HAP-1 (cell line): ENCODE results near the gene THSD7A.

Experiments used
- DNase-seq, 2 experiments: peaks; one replicate each; pipeline ENCODE4 v3.0.0-alpha.2; 2016 to 2020; ENCODE audit warnings: low spot score in 2 of 2
- H3K27me3 ChIP-seq: fragments of 250-450 bp; sonication (Bioruptor Pico); 2 replicates; pipeline ENCODE4 v1.5.1; 2020; ENCODE audit warnings: low read depth, mild to moderate bottlenecking, moderate library complexity
- H3K36me3 ChIP-seq: fragments of 250-450 bp; sonication (Bioruptor Pico); replicated peaks from 2 replicates; pipeline ENCODE4 v1.5.1; 2020; ENCODE audit warnings: mild to moderate bottlenecking
- H3K4me1 ChIP-seq: fragments of 250-450 bp; sonication (Bioruptor Pico); 2 replicates; pipeline ENCODE4 v1.5.1; 2020; ENCODE audit warnings: mild to moderate bottlenecking
- H3K4me3 ChIP-seq: fragments of 250-450 bp; sonication (Bioruptor Pico); 2 replicates; pipeline ENCODE4 v1.5.1; 2020; ENCODE audit warnings: mild to moderate bottlenecking, moderate library complexity
- H3K9me3 ChIP-seq: fragments of 250-450 bp; sonication (Bioruptor Pico); 2 replicates; pipeline ENCODE4 v1.5.1; 2020; ENCODE audit warnings: mild to moderate bottlenecking, moderate library complexity
- in situ Hi-C: fragments of 300-500 bp; cut with MboI; formaldehyde crosslinking; loops from 3 replicates; pipeline ENCODE4 v1.14.3; 2020; ENCODE audit warnings: low sequenced_read_pairs, inconsistent platforms, mixed read lengths

The THSD7A gene

GRCh38 chr7:11436773-11437524 lies 395.0 kb downstream of the THSD7A start:
- H3K4me1 ChIP-seq = no peaks in the 10 kb centered on the region; the same call in 1 of the 2 replicates
- H3K4me3 ChIP-seq = no peak overlapping the region
- H3K9me3 ChIP-seq = no peaks in the 10 kb centered on the region
- no peaks in the 10 kb centered on the region for H3K36me3 ChIP-seq
- no peak for DNase-seq
- in situ Hi-C loops = loop anchor here (25.0 kb wide), 1 partner anchor 400 kb away; the partner anchor contains the start of gene THSD7A
- H3K27me3 ChIP-seq = no peaks in the 10 kb centered on the region

DNA sequence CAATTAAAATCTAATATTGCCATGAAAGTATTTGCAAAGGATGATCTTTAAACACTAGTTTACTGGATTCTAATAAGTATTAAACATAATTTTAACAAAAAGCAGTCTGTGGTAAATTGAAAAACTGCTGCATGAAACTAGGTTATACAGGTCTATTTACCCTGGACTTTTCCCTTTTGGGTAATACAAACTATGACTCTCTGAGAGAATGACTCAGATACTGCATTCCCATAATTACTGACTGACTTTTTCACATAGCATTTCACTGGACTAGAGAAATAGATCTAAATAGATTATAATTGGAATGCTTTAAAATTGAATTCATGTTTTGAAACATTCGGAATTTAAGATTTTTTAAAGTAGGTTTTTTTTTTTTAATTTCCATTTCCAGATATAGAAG lies 395.7 kb downstream of the THSD7A start:
- H3K36me3 ChIP-seq = no peaks in the 10 kb centered on the region
- H3K9me3 ChIP-seq = no peaks in the 10 kb centered on the region
- H3K4me3 ChIP-seq = no peak overlapping the region
- H3K4me1 ChIP-seq = no peaks in the 10 kb centered on the region; the same call in 1 of the 2 replicates
- H3K27me3 ChIP-seq = no peaks in the 10 kb centered on the region
- in situ Hi-C loops = loop anchor here (25.0 kb wide), 1 partner anchor 401 kb away; the partner anchor contains the start of gene THSD7A
- DNase-seq = no peak

DNA sequence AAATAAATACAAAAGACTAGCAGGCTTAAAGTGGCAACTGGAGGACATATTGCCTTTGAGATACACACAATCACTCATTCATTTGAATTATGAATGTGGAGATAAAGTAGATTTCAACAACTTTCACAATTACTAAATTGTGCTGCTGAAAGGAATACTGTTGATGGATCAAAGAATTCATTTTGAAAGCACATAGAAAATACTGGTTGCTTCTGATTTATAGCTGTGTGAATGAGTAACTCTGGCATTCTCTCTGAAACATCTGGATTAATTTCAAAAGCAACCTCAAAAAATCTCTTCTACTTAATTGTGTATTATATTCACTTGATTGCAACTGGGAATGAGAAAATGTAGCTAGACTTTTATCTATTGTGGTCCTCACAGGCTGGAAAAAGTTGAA lies 397.6 kb downstream of the THSD7A start:
- H3K4me3 ChIP-seq = no peak overlapping the region
- H3K27me3 ChIP-seq = no peaks in the 10 kb centered on the region
- no peak for DNase-seq
- no peaks in the 10 kb centered on the region for H3K9me3 ChIP-seq
- H3K4me1 ChIP-seq = no peaks in the 10 kb centered on the region
- in situ Hi-C loops = loop anchor here (25.0 kb wide), 1 partner anchor 403 kb away; the partner anchor contains the start of gene THSD7A
- no peaks in the 10 kb centered on the region for H3K36me3 ChIP-seq

DNA sequence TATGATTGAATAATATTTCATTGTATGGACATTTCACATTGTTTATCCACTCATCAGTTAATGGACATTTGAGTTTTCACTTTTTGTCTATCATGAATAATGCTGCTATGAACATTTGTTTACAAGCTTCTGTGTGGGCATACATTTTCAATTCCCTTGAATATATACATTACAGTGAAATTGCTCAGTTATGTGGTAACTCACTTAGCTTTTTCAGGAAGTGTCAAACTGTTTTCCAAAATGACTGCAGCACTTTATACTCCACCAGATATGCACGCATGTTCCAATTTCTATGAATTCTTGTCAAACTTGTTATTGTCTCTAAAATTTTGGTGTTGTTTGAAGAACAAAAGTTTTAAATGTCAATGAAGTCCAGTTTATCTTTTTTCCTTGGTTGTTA lies 401.2 kb downstream of the THSD7A start:
- in situ Hi-C loops = loop anchor here (25.0 kb wide), 1 partner anchor 406 kb away; the partner anchor contains the start of gene THSD7A
- Histone ChIP-seq H3K27me3 (no peaks in the 10 kb centered on the region), H3K4me1 (no peaks in the 10 kb centered on the region), H3K4me3 (no peak overlapping the region), H3K36me3 (no peaks in the 10 kb centered on the region), H3K9me3 (no peaks in the 10 kb centered on the region)
- DNase-seq = no peak

DNA sequence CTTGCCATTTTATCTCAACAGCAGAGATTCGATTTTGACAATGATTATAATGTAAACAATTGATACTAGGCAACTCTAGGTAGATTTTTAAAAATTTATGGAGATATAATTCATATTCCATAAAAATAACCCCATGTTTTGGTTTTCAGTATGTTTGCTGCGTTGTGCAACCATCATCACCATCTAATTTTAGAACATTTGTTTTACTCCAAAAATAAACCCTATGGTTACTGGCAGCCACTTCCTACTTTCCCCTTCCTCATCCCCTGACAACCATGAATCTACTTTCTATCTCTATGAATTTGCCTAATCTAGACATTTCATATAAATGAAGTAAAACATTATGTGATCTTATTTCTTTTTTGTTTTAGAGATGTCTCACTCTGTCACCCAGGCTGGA lies 401.9 kb downstream of the THSD7A start:
- H3K9me3 ChIP-seq = no peaks in the 10 kb centered on the region
- in situ Hi-C loops = loop anchor here (25.0 kb wide), 1 partner anchor 407 kb away; the partner anchor contains the start of gene THSD7A
- DNase-seq = no peak
- no peak overlapping the region for H3K4me3 ChIP-seq
- H3K36me3 ChIP-seq = no peaks in the 10 kb centered on the region
- H3K4me1 ChIP-seq = no peaks in the 10 kb centered on the region
- H3K27me3 ChIP-seq = no peaks in the 10 kb centered on the region

DNA sequence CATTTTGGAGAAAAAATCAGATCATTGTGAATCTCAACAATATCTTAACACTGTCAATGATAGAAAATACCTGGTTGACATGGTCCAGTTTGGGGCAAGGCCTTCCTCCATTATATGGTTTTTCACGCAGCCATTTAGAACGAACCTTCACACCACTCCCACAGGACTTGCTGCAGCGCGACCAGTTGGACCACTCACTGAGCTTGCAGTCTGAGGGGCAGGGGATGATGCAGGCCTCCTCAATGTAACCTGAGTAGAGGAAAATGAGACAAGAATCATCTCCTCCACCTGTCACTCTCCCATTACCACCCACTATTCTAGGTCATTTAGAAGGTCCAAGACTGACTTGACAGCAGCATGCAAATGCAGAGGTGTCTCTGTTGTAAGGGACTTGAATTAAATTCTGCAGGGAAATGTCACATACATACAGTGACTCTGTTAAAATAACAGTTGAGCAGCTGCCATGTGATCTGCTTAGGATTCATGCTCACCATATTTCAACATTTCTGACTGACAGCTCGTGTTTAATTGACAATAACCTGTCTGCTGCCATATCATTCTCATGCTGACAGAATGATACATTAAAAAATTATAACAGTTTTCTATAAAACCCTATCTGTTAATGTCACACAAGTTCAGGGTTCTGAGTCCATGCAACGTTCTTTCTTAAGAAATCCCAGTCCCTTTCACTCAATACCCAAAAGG lies 403.0 kb downstream of the THSD7A start:
- Histone ChIP-seq H3K27me3 (no peaks in the 10 kb centered on the region), H3K9me3 (no peaks in the 10 kb centered on the region), H3K36me3 (no peaks in the 10 kb centered on the region), H3K4me1 (no peaks in the 10 kb centered on the region), H3K4me3 (no peak overlapping the region)
- DNase-seq = no peak
- in situ Hi-C loops = loop anchor here (25.0 kb wide), 1 partner anchor 408 kb away; the partner anchor contains the start of gene THSD7A

GRCh38 chr7:11427686-11428273 lies 404.2 kb downstream of the THSD7A start:
- H3K27me3 ChIP-seq = no peaks in the 10 kb centered on the region
- H3K36me3 ChIP-seq = no peaks in the 10 kb centered on the region
- peak; percentile 32 to 88 for DNase-seq
- H3K4me3 ChIP-seq = no peak overlapping the region
- no peaks in the 10 kb centered on the region for H3K4me1 ChIP-seq
- no peaks in the 10 kb centered on the region for H3K9me3 ChIP-seq
- in situ Hi-C loops = loop anchor here (25.0 kb wide), 1 partner anchor 410 kb away; the partner anchor contains the start of gene THSD7A

DNA sequence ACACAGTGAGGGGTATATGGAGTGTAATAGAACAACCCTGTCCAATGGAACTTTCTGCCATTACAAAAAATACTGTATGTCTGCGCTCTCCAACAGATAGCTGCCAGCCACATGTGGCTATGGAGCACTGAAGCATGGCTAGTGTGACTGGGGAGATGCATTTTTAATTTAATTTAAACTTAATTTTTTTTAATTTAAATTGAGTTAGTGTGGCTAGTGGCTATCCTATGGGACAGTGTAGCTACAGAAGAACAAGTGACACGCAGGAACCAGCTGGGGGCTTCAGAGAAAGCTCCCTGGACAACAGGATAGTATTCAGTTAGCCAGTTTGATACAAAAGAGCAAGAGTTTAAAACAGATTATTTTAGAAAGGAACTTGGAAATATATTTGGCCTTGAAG lies 408.0 kb downstream of the THSD7A start:
- H3K4me3 ChIP-seq = no peak overlapping the region
- in situ Hi-C loops = loop anchor here (25.0 kb wide), 1 partner anchor 638 kb away; no protein-coding TSS in a partner anchor
- no peaks in the 10 kb centered on the region for H3K36me3 ChIP-seq
- H3K4me1 ChIP-seq = no peaks in the 10 kb centered on the region
- no peak for DNase-seq
- H3K9me3 ChIP-seq = peaks cover 12% of the 10 kb centered on the region; the same call in 1 of the 2 replicates
- H3K27me3 ChIP-seq = no peaks in the 10 kb centered on the region

GRCh38 chr7:11420049-11420448 lies 411.9 kb downstream of the THSD7A start:
- Histone ChIP-seq H3K9me3 (peaks cover 12% of the 10 kb centered on the region; the same call in 1 of the 2 replicates), H3K4me3 (no peak overlapping the region), H3K4me1 (peaks cover 3% of the 10 kb centered on the region; the same call in 1 of the 2 replicates), H3K36me3 (no peaks in the 10 kb centered on the region), H3K27me3 (no peaks in the 10 kb centered on the region)
- in situ Hi-C loops = loop anchor here (25.0 kb wide), 1 partner anchor 642 kb away; no protein-coding TSS in a partner anchor
- no peak for DNase-seq

- Histone ChIP-seq H3K27me3 (no peaks in the 10 kb centered on the region), H3K4me3 (no peak overlapping the region)
- DNase-seq = no peak
Observed at GRCh38 chr7:11416641-11417458, 415.1 kb downstream of the THSD7A start.

GRCh38 chr7:11415101-11415500 lies 416.9 kb downstream of the THSD7A start:
- Histone ChIP-seq H3K27me3 (no peaks in the 10 kb centered on the region), H3K36me3 (no peaks in the 10 kb centered on the region), H3K4me3 (no peak overlapping the region), H3K4me1 (peaks cover 7% of the 10 kb centered on the region; the same call in 1 of the 2 replicates), H3K9me3 (peaks cover 9% of the 10 kb centered on the region; the same call in 1 of the 2 replicates)
- in situ Hi-C loops = loop anchor here (25.0 kb wide), 1 partner anchor 647 kb away; no protein-coding TSS in a partner anchor
- DNase-seq = peak in 1 of 2 experiments; percentile 16

More at GRCh38 chr7:11416641-11417458, 415.1 kb downstream of the THSD7A start:
- H3K9me3 ChIP-seq = peaks cover 12% of the 10 kb centered on the region; the same call in 1 of the 2 replicates
- no peaks in the 10 kb centered on the region for H3K36me3 ChIP-seq
- in situ Hi-C loops = loop anchor here (25.0 kb wide), 1 partner anchor 645 kb away; no protein-coding TSS in a partner anchor
- peaks cover 3% of the 10 kb centered on the region; the same call in 1 of the 2 replicates for H3K4me1 ChIP-seq

DNA sequence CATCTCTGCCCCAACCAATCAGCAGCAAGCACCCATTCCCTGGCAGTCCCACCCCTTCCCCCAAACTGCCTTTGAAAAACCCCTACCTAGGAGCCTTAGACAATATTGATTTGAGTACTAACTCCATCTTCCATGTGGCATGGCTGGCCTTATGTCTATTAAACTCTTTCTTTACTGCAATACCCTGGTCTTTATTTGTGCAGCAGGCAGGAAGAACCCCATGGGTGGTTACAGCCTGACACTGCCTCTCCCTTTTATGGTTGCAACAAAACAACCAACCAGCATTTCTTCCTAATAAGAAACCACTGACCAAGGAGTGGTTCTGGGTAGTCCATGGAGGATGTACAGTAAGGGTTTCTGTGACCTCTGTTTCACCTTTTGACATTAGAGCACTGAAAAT lies 418.1 kb downstream of the THSD7A start:
- Histone ChIP-seq H3K9me3 (no peaks in the 10 kb centered on the region), H3K4me1 (peaks cover 7% of the 10 kb centered on the region; the same call in 1 of the 2 replicates), H3K36me3 (no peaks in the 10 kb centered on the region), H3K4me3 (no peak overlapping the region), H3K27me3 (no peaks in the 10 kb centered on the region)
- in situ Hi-C loops = loop anchor here (25.0 kb wide), 1 partner anchor 648 kb away; no protein-coding TSS in a partner anchor
- DNase-seq = no peak
